Inflammatory macrophage treated with lipopolysaccharide for 4 hours (primary cell): ENCODE data around the gene MGARP.
"Not testable (repeated sequence)": the region's sequence is repeated elsewhere in the genome, so short reads cannot be mapped to it uniquely, and the experiment has no call there.

Experiments used
- DNase-seq: peaks from one replicate; pipeline ENCODE4 v3.0.0-alpha.2; 2020

Gene MGARP

GRCh38 chr4:139279760-139280620 lies at the start of gene MGARP:
Gene MGARP (minus strand): TSS chr4:139280225. CDS start chr4:139280158, 67 bp downstream.
- DNase-seq: no peak

GRCh38 chr4:139329665-139330200 lies 49.7 kb upstream of the MGARP start:
- DNase-seq: no peak

- DNase-seq: no peak
These were observed 44.6 kb upstream of the MGARP start for GRCh38 chr4:139324620-139325019.

- DNase-seq: not testable (repeated sequence)
These were observed 42.5 kb upstream of the MGARP start for GRCh38 chr4:139322541-139322940.

DNA sequence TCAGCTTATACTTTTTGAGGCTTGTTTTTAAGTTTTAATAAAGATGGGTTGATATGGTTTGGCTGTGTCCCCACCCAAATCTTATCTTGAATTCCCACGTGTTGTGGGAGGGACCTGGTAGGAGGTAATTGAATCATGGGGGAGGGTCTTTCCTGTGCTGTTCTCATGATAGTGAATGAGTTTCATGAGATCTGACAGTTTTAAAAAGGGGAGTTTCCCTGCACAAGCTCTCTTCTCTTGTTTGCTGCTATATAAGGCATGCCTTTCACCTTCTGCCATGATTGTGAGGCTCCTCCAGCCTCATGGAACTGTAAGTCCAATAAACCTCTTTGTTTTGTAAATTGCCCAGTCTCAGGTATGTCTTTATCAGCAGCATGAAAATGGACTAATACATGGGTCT lies 42.0 kb upstream of the MGARP start:
- not testable (repeated sequence) for DNase-seq

GRCh38 chr4:139319571-139319970 lies 39.5 kb upstream of the MGARP start:
- no peak for DNase-seq

DNA sequence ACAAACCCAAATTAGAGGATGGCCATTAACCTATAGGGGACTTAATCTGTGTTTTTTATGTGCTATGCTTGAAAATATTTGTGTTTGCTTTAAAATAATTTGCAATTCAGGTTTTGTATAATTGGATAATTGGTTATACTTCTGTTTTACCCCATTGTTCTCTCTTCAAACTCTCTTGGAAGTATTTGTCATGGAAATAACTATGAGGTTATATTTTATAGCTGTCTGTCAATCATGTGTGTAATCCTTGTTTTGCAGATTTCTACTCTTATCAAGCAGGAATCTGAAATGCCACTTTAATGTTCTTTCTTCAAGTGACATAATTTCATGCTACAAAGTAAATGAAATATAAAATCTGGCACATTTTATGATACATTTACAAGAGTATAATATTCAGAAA lies 37.6 kb upstream of the MGARP start:
- DNase-seq: no peak

DNA sequence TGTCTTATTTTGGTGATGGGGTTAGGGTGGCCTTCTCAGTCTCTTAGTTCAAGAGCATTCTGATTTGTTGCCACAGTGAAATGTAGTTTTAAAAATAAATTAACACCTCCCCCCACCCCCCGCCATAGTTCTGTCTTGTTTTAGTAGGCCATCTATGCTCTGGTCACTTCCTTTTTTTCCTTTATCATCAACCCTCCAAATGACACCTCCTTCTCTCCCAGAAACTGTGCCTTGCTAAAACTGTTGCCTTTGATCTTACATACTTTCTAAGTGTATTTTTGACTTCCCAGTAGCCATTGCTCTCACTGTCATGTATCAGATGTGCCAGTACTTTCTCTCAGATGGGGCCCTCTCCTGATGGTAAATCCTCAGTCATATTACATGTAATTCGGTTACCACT lies 36.7 kb upstream of the MGARP start:
- DNase-seq: no peak

DNA sequence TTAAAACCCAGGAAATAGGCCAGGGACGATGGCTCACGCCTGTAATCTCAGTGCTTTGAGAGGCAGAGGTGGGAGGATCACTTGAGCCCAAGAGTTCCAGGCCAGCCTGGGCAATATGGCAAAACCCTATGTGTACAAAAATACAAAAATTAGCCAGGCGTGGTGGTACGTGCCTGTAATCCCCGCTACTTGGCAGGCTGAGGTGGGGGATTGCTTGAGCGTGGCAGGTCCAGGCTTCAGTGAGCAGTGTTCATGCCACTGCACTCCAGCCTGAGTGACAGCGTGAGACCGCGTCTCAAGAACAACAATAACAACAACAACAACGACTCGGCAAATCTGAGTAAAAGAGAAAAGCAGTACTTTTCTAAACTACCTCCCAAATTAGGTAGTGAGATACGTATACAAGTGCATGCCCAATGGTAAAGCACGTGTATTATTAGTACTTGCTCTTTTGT lies 35.2 kb upstream of the MGARP start:
- no peak for DNase-seq

DNA sequence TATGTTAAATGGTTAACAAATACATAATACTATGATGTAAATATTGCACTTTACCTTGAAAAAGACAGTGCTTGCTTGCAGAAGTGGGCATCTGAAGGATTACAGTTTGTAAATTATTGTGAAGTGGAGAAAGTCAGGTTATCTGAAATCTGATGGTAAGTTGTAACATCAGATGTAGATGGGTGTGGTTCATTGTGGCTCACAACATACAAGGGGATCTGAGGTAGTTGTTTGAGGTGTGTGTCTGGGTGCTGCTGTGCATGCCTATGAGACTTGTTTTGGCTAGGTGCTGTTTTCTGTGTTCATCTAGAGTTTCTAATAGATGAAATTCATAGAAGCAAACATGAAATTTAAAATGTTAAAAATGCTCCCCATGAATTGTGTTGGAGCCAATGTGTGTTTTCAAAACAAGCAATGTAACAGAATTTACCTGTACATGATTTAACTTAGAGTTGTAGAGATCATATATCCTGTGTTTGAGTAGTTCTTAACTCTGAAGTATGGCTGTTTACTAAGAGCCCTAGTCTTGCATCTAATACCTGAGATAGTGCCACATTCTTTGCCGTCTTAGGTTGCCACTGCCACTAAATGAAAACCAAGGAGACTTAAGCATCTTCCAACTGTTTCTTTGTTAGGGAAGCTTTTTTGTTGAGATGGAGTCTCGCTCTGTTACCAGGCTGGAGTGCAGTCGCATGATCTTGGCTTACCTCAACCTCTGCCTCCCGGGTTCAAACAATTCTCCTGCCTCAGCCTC lies 34.2 kb upstream of the MGARP start:
- no peak for DNase-seq

GRCh38 chr4:139313414-139313813 lies 33.4 kb upstream of the MGARP start:
- DNase-seq: not testable (repeated sequence)

DNA sequence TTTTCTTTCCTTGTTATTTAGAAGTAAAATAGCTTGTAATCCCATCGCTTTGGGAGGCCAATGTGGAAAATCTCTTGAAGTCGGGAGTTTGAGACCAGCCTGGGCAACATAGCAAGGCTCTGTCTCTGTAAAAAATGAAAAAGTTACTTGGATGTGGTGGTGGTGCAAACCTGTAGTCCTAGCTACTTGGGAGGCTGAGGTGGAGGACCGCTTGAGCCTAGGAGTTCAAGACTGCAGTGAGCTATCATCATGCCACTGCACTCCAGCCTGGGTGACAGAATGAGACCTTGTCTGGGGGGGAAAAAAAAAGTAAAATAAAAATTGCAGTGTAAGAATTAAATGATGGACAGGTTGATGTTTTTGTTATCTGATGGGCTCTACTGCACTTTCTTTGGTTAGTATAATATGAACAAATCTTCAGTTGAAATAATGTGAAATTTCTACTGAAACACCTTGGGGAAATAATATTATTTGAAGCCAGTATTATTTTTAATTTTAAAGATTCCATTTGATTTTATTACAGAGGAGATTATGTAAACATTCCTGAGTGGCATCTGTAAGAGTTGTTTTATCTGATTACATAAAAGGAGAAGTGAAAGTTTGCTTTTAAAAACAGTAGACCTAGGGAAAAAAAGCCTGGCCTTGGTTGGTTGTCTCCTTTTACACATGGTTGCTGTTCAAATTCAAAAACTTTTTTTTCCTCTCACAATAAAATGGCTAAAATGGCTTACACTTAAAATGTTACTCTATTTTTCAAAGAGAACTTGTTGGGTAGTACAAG lies 32.7 kb upstream of the MGARP start:
- peak; percentile 54 for DNase-seq

GRCh38 chr4:139311909-139312308 lies 31.9 kb upstream of the MGARP start:
- DNase-seq: no peak

DNA sequence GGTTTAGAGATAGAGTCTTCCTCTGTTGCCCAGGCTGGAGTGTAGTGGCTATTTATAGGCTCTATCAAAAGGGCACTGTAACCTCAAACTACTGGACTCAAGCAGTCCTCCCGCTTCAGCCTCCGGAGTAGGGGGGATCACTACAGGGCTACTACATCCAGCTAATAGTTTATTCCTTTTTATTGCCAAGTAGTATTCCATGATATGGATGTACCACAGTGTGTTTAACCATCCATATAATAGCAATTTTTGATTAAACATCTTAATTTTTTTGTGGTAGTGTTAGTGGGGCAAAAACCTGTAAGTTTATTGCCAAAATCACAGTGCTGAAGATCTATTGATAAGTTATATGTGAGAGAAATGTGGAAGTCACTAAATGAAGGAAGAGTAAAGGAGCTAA lies 24.9 kb upstream of the MGARP start:
- DNase-seq: no peak

- peak; percentile 73 for DNase-seq
These were observed 22.0 kb upstream of the MGARP start, which contains the start of gene NDUFC1 for GRCh38 chr4:139301821-139302611. Gene NDUFC1 (minus strand): TSS chr4:139302477. CDS start chr4:139295798, 6,679 bp downstream.

DNA sequence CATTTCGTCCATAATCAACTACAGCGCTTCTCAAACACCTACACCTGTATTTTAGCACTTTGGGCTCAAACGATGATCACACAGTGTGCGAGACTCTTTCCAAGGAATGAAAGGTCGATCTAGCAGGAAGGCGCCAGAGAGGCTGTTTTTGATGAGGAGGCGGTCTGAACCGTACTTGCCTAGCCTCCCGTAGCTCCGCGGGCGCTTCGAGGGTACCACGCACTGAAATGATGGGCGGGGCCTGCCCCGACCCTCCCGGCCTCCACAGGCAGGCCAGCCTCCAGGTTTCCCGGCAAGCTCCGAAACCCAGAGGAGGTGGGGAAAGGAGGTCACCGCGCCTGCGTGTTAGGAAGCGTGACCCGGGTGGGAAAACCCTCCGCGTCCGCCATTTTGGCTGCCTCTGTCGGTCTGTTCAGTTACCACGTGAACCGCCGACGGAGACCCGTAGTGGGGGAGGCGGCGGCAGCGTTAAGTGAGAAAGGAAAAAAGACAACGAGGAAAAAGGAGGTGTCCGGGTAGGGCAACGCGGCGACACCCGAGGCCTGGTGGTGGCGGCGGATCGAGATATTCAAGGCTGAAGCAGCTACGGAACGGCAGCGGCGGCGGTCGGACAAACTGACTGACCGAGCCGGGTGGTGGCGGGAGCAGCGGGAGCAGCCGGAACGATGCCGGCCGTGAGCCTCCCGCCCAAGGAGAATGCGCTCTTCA lies 21.2 kb upstream of the MGARP start, which contains the start of gene NAA15:
NAA15 (plus strand) TSS at position 393 of the 708 bp plus-strand sequence; CDS start at position 666, 273 bp downstream.
- DNase-seq: peak; percentile 98

DNA sequence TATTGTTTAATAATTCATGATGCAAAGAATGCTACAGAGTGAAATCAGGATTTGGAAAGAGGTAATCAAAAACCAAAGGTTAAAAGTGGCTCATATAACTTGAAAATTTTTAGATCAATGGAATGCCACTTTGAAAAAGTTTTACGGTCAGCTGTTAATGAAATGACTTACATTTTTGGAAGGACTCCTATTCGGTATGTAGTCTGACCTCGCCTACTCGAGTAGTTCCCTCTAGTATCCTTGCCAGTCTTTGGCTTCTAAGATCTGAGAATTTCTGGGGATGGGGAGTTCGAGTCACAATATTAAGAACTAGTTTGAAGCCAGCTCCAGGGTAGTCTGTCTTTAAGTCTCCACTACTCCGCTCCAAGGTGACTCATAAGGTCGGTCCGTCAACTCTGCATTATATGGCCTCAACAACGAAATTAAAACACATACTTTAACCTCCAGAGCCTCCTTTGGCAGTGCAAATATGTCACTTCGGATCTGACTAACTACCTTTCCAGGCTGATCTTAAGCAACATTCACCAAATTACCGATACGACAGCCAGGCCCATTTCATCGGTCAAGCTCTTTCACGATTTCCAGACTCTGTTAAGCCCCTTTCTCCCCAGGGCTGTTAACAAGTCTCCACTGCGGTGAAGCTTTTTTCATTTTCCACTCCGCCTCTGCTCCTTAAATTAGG lies 20.5 kb upstream of the MGARP start:
- DNase-seq: peak; percentile 50

DNA sequence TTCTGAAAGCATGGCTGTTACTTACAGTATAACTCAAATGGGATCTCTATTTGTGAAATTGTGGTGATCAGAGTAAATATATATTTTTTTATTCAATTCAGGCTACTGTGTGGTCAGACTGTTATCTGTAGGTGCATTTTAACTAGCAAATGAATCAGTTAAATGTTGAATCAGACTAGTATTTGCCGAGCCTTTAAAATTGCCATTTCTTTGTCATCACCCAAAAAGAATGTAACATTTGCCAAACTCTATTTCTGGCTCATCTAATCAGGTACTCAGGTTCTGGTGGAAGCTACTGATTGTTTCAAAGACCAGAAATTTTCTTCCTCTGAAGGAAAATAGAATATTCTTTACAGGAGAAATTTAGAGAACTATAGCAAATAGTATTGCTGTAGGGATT lies 19.5 kb upstream of the MGARP start:
- DNase-seq: no peak

DNA sequence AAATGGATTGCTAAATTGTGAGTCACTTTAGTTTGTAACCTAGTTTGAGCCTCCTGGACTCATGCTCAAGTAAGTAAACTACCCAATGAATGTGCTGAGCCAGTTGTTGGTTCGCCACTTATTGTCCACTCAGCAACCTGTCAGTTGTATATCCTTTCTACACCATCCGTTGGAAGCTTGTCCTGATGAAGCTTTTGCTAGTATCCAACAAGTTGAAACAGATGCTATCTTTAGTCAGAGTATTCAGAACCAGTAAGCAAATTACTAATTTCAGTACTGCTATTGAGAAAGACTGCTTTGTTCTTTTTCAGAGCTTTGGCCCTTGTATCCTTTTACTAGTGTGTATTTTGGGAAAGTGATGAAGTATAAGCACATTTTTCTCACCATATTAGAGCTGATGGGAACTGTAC lies 17.0 kb upstream of the MGARP start:
- DNase-seq: no peak

GRCh38 chr4:139295942-139296299 lies 15.9 kb upstream of the MGARP start:
- no peak for DNase-seq
